HuH-7.5 (cell line): ENCODE measurements around the gene CWC27.
"Not testable (repeated sequence)": the region's sequence is repeated elsewhere in the genome, so short reads cannot be mapped to it uniquely, and the experiment has no call there.

Source experiments
- DNase-seq: peaks from one replicate; pipeline ENCODE4 v3.0.0; 2011; ENCODE audit warnings: low spot score

CWC27 gene

GRCh38 chr5:64923151-64923685 lies 154.5 kb downstream of the CWC27 start:
- DNase-seq, result no peak

- no peak for DNase-seq
Measured at GRCh38 chr5:64925123-64925522, 156.4 kb downstream of the CWC27 start.

- DNase-seq, result no peak
Measured at GRCh38 chr5:64929833-64930232, 161.1 kb downstream of the CWC27 start.

GRCh38 chr5:64930672-64931318 lies 162.1 kb downstream of the CWC27 start:
- no peak for DNase-seq

DNA sequence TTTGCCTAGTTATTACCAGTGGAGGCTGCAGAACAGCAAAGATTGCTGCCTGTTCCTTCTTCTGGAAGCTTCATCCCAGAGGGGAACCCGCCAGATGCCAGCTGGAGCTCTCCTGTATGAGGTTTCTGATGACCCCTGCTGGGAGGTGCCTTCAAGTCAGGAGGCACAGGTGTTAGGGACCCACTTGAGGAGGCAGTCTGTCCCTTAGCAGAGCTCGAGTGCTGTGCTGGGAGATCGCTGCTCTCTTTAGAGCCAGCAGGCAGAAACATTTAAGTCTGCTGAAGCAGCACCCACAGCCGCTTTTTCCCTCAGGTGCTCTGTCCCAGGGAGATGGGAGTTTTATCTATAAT lies 170.7 kb downstream of the CWC27 start:
- DNase-seq, result not testable (repeated sequence)

GRCh38 chr5:64939772-64940510 lies 171.2 kb downstream of the CWC27 start:
- no peak for DNase-seq

DNA sequence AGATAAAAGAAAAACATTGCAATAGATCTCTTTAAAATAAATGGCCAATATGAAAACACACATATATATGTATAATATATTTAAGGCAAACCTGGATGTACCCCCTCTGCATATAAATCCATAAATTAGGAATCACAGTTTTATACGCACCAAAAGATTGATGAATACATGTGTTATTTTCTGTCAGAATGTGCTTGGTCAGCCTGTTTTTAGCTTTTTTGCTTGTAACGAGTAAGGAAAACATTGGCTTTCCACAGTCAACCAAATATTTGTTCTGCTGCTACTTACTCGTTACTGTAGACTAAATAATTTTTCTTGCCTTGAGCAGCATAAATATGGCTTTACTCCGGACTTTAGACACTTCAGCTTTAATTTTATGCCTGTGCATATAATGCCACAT lies 173.7 kb downstream of the CWC27 start:
- no peak for DNase-seq

DNA sequence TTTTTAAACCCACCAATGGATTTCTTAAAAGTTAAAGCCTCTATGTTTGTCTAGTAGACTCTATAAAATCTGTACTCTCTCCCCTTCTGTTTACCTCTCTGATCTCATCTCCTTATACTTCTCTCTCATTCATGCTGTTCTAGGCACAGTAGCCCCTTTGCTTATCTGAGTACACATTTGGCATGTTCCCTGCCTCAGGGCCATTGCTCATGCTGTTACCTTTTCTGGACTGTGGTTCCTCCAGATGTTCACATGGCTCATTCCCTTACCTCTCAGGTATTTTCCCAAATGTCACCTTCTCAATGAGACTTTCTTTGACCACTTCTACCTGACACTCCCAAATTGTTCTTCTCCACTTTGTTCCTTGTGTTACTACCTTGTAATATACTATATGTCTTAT lies 176.1 kb downstream of the CWC27 start:
- no peak for DNase-seq

DNA sequence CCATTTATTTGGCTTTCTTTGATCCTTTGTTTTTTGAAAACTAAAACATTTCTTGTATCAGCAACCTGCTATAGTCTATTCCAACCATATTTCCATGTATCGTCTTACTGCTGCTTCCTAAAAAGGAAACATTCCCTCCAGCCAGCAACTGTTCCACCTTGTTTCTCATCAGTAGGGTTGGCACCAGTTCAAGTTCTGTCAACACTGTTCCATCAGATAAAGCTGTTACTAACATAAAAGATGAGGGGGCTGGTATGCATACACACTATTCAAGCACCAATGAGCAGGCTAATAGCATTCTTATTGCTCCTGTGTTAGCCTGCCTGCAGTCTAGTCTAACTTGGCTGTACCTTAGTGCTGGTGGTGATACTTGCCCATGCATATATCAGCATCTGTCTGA lies 178.3 kb downstream of the CWC27 start:
- DNase-seq, result no peak

DNA sequence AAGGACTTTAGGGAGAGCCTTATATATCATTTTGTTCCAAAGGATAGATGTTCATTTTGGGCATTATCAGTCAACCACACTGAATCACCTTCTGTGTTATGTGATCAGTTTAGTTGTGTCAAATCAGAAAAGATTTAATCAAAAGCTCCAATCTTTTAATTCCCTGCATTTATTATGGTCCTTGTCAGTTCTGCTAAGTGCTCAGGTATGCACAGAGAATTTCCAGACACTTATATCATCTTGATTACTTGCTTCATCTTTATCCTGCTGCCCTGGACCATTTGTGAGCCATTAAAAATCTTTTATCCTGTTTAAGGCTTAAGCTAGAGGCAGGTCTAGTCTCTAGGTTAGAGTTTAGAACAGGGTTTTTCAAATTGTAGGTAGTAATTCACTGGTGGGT lies 179.1 kb downstream of the CWC27 start:
- DNase-seq, result no peak

- DNase-seq, result no peak
Measured at GRCh38 chr5:64949331-64949730, 180.6 kb downstream of the CWC27 start.

GRCh38 chr5:64952951-64953673 lies 184.4 kb downstream of the CWC27 start:
- no peak for DNase-seq

GRCh38 chr5:64954518-64954917 lies 185.8 kb downstream of the CWC27 start:
- no peak for DNase-seq

- no peak for DNase-seq
Measured at GRCh38 chr5:64958757-64959391, 190.1 kb downstream of the CWC27 start.

DNA sequence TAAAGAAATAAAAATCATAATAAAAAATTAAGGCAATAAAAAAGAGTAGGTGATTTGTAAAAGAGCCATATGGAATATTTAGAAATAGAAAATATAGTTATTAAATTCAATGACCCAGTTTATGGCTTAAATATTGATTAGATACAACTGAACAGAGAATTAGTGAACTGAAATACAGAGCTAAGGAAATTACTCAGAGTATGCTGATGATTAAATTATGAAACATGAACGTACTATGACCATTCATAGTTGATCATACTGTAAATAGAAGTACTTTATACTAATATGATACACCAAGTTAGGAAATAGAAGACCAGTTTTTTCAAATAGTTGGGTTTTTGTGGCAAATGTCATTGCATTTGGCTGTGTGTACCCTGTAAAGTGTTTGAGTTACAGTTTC lies 194.5 kb downstream of the CWC27 start:
- DNase-seq, result no peak

DNA sequence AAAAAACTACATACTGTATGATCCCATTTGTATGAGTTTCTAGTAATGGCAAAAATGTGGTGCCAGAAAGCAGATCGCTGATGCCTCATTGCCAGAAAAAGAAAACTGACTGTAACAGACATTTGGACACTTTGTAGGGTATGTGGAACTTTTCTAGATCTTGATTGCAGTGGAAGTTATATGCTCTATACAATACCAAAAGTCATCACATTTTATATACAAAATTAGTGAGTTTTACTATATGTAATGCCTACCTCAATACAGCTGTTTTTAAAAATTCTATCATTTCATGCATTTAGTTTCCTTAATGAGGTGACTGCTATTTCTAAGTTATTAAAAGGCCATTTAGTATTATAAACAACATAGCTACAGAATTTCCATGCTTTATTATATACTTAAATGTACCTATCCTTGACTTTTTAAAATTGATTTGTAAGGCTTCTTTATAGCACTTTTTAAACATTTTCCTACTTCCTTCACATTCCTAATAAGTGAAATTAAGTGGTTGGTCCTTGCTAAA lies 199.9 kb downstream of the CWC27 start:
- DNase-seq, result no peak

DNA sequence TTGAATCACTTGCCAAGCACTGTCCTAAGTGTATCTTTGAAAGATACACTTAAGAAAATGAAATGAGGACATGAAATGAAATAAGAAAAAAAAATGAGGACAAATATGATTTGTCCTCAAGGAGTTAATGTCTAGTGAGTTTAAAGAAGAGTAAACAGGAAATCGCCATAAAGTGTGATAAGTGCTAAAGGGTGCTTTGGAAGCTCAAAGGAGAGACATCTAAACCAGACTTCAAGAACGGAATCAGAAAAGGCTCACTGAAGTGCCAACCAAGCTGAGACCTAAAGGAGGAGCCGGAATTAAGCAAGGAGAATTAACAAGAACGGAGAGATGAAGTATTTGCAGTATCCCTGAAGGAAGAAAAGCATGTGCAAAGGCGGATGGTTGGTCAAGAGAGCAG lies 200.8 kb downstream of the CWC27 start:
- no peak for DNase-seq

- no peak for DNase-seq
Measured at GRCh38 chr5:64971513-64971912, 202.8 kb downstream of the CWC27 start.

GRCh38 chr5:64971990-64972389 lies 203.3 kb downstream of the CWC27 start:
- DNase-seq, result no peak

- no peak for DNase-seq
Measured at GRCh38 chr5:64972591-64972990, 203.9 kb downstream of the CWC27 start.

DNA sequence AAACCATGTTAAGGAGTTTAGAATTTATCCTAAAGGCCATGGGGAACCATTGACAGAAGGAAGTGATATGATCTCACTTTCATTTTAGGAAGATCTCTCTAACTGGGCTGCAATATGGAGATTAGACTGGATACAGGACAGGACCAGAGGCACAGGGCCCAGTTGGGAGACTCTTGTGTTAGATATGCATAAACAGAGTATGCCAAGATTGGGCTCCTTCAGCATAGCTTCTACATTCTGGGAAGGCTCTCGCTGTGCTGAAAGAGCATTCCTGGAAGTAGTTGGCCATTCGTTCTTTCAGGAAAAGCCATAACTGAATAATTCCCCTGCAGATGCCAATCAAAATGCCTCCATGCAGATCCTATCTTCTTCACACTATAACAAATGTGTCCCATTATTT lies 204.5 kb downstream of the CWC27 start:
- no peak for DNase-seq

- no peak for DNase-seq
Measured at GRCh38 chr5:64977779-64978178, 209.0 kb downstream of the CWC27 start.
